Neural crest cell (in vitro differentiated cells): ENCODE measurements around the gene MSGN1. TPM values are rescaled to one million over a fixed set of nuclear protein-coding genes. Genes with fewer than 3 reads are reported as not detected.

Experiments
- DNase-seq: peaks from one replicate; pipeline ENCODE4 v3.0.0; 2021; ENCODE audit warnings: low read depth, mixed read lengths, low spot score
- H3K27ac Mint-ChIP-seq: one replicate; pipeline ENCODE4 v1.8.0; 2021; ENCODE audit warnings: mild to moderate bottlenecking, mixed read lengths; ENCODE audit not compliant: unreplicated experiment
- H3K27me3 Mint-ChIP-seq: 2 replicates; pipeline ENCODE4 v1.8.0; 2021; ENCODE audit warnings: low read depth, mild to moderate bottlenecking, mixed read lengths
- H3K36me3 Mint-ChIP-seq: 2 replicates; pipeline ENCODE4 v1.8.0; 2021; ENCODE audit warnings: low read depth, mild to moderate bottlenecking, mixed read lengths
- H3K4me1 Mint-ChIP-seq: 2 replicates; pipeline ENCODE4 v1.8.0; 2021; ENCODE audit warnings: mixed read lengths
- H3K4me3 Mint-ChIP-seq: one replicate; pipeline ENCODE4 v1.8.0; 2021; ENCODE audit warnings: mild to moderate bottlenecking, mixed read lengths
- H3K9me3 Mint-ChIP-seq: 2 replicates; pipeline ENCODE4 v1.8.0; 2021; ENCODE audit warnings: mixed read lengths
- total RNA-seq: library from RNA; stranded (reverse); gene quantifications from 2 replicates; pipeline ENCODE4 v1.2.1, GENCODE V29; 2021
- TF ChIP-seq, protein P1 (sequence below): fragments of 200-600 bp; sonication (generic); conservative IDR thresholded peaks from 2 replicates; pipeline ENCODE4 v1.5.0; 2021; ENCODE audit warnings: antibody characterized with exemption, mild to moderate bottlenecking

The MSGN1 gene
- total RNA-seq, 1 donor from 2014 or later: not detected

DNA sequence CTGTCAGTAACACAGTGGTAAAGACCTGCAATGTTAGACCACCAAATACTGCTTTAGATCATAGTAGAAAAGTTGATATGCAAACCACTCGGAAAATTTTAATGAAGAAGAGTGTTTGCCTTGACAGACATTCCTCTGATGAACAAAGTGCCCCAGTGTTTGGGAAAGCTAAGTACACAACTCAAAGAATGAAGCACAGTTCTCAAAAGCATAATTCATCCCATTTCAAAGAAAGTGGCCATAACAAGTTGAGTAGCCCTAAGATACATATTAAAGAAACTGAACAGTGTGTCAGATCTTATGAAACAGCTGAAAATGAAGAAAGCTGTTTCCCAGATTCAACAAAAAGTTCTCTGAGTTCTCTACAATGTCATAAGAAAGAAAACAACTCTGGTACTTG, 34.8 kb upstream of the MSGN1 start:
- TF ChIP-seq, protein P1, sequence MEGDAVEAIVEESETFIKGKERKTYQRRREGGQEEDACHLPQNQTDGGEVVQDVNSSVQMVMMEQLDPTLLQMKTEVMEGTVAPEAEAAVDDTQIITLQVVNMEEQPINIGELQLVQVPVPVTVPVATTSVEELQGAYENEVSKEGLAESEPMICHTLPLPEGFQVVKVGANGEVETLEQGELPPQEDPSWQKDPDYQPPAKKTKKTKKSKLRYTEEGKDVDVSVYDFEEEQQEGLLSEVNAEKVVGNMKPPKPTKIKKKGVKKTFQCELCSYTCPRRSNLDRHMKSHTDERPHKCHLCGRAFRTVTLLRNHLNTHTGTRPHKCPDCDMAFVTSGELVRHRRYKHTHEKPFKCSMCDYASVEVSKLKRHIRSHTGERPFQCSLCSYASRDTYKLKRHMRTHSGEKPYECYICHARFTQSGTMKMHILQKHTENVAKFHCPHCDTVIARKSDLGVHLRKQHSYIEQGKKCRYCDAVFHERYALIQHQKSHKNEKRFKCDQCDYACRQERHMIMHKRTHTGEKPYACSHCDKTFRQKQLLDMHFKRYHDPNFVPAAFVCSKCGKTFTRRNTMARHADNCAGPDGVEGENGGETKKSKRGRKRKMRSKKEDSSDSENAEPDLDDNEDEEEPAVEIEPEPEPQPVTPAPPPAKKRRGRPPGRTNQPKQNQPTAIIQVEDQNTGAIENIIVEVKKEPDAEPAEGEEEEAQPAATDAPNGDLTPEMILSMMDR: no peak
- Mint-ChIP-seq H3K27me3 (no peaks in the 10 kb centered on the region), H3K9me3 (no peaks in the 10 kb centered on the region), H3K4me1 (peaks cover 6% of the 10 kb centered on the region), H3K36me3 (peaks cover 20% of the 10 kb centered on the region), H3K4me3 (no peak overlapping the region), H3K27ac (no peak overlapping the region)
- DNase-seq: no peak

DNA sequence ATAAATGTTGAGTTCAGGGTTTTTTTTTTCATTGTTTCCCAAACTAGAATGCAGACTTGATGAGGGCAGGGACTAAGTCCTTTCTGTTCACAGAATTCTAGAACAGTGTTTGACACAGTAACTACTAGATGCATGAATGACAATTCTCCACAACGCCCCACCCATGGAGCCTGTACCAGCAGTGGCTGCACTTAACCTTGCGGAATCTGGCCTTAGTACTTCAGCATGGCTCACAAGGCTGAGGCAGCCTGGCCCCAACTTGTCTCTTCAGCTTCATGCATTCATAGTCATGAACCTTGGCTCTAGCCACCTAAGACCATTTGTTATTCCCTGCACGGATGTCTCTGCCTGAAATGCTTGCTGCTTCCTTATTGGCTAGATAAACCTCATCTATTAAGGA, 29.5 kb upstream of the MSGN1 start:
- H3K27ac Mint-ChIP-seq: no peak overlapping the region

DNA sequence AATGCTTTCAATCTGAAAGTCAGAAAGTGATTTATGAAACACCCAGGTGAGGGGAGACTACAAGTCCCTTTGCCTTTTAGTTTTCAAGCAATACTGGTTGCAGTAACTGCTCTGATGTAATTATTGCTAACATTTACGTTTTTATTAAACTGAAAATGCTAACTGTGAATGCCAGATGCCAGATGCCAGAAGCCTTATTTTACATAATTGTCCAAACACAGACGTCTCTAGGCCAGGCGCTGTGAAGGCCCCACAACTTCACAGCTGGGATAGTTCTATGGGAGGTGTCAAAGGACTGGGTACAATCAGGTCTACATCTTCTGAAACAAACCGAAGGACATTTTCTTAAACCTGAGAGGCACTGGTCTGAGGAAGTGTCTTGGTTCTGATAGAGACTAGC, 27.5 kb upstream of the MSGN1 start:
- Mint-ChIP-seq H3K4me1 (peaks cover 5% of the 10 kb centered on the region), H3K9me3 (no peaks in the 10 kb centered on the region), H3K27me3 (no peaks in the 10 kb centered on the region), H3K27ac (no peak overlapping the region), H3K4me3 (no peak overlapping the region), H3K36me3 (peaks cover 3% of the 10 kb centered on the region)
- TF ChIP-seq, protein P1: no peak
- DNase-seq: no peak

More for the DNA sequence above, 29.5 kb upstream of the MSGN1 start:
- peaks cover 13% of the 10 kb centered on the region for H3K36me3 Mint-ChIP-seq
- no peak for DNase-seq
- H3K9me3 Mint-ChIP-seq: no peaks in the 10 kb centered on the region
- H3K27me3 Mint-ChIP-seq: no peaks in the 10 kb centered on the region
- TF ChIP-seq, protein P1: no peak
- no peak overlapping the region for H3K4me3 Mint-ChIP-seq
- peaks cover 5% of the 10 kb centered on the region for H3K4me1 Mint-ChIP-seq

DNA sequence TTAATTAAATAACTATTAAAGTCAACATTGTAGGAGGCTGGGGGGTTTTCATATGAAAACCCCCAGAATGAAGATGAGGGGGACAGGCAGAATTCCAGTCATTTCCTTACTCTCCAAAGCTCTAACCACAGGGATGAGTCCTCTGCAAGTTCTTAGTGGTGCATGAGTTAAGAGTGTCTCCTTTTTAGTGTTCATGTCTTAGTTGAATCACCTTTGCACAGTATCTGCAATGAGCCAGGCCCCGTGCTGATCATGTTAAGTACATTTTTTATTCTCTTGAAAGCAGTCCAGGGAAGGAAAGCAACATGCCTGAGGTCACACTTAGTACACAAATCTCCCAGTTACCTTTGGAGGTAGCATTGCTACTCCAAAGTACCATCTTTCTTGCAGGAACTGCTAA, 25.7 kb upstream of the MSGN1 start:
- no peak for DNase-seq
- no peaks in the 10 kb centered on the region for H3K9me3 Mint-ChIP-seq
- peaks cover 5% of the 10 kb centered on the region for H3K4me1 Mint-ChIP-seq
- no peak overlapping the region for H3K27ac Mint-ChIP-seq
- no peaks in the 10 kb centered on the region for H3K36me3 Mint-ChIP-seq
- no peak overlapping the region for H3K4me3 Mint-ChIP-seq
- no peaks in the 10 kb centered on the region for H3K27me3 Mint-ChIP-seq
- TF ChIP-seq, protein P1: no peak

DNA sequence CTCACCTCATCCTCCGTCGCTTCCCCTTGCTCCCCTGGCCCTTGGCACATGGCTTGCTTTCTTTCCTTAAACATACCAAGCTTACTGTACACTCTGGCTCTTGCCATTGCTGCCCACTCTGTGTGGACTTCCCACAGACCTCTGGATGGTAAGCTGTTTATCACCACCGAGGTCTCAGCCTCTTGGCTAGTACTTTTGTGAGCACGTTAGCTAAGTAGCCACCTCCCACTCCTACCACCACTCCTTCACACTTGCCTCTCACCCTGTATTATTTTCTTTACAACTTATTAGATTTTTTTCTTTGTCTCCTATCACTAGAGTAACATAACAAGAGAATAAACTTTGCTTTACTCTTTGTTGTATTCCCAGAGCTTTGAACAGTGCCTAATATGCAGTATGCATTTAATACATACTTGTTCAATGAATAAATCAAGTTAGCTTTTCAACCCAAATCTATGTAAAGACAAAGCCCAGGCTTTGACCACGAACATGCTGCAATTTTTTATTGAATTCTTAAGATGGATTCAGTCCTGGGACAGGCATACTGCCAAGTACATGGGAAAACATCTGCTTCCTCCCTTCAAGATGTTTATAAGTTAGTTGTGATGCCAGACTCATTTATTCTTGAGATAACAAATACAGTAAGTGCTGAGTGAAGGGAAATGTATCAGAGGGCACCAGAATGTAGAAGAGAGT, 25.0 kb upstream of the MSGN1 start:
- DNase-seq: no peak
- Mint-ChIP-seq H3K36me3 (no peaks in the 10 kb centered on the region), H3K27me3 (no peaks in the 10 kb centered on the region), H3K4me1 (peaks cover 5% of the 10 kb centered on the region), H3K9me3 (no peaks in the 10 kb centered on the region), H3K27ac (no peak overlapping the region), H3K4me3 (no peak overlapping the region)
- TF ChIP-seq, protein P1: no peak
